Measurements from ENCODE around the gene THSD7B.
"Not testable (repeated sequence)": the region's sequence is repeated elsewhere in the genome, so short reads cannot be mapped to it uniquely, and the experiment has no call there.

Gene THSD7B

GRCh38 chr2:137255345-137255744, 490.0 kb downstream of the THSD7B start:
- DNase-seq (ENCODE audit: low read depth in 2 of 2) = no peak

- DNase-seq (ENCODE audit: low read depth in 2 of 2) = no peak
These were observed 490.6 kb downstream of the THSD7B start for GRCh38 chr2:137255990-137256389.

- no peak for DNase-seq (ENCODE audit: low read depth in 2 of 2)
These were observed 496.7 kb downstream of the THSD7B start for GRCh38 chr2:137261881-137262585.

- DNase-seq (ENCODE audit: low read depth in 2 of 2) = no peak
These were observed 497.2 kb downstream of the THSD7B start for GRCh38 chr2:137262594-137262993.

- no peak for DNase-seq (ENCODE audit: low read depth in 2 of 2)
These were observed 522.7 kb downstream of the THSD7B start for GRCh38 chr2:137287913-137288639.

GRCh38 chr2:137291836-137292570, 526.7 kb downstream of the THSD7B start:
- no peak for DNase-seq (ENCODE audit: low read depth in 2 of 2)

GRCh38 chr2:137298377-137298776, 533.0 kb downstream of the THSD7B start:
- DNase-seq (ENCODE audit: low read depth in 2 of 2) = no peak

- no peak for DNase-seq (ENCODE audit: low read depth in 2 of 2)
These were observed 535.6 kb downstream of the THSD7B start for GRCh38 chr2:137300987-137301386.

- DNase-seq (ENCODE audit: low read depth in 2 of 2) = no peak
These were observed 537.6 kb downstream of the THSD7B start for GRCh38 chr2:137302957-137303356.

GRCh38 chr2:137316075-137316474, 550.7 kb downstream of the THSD7B start:
- no peak for DNase-seq (ENCODE audit: low read depth in 2 of 2)

- DNase-seq (ENCODE audit: low read depth in 2 of 2) = no peak
These were observed 556.2 kb downstream of the THSD7B start for GRCh38 chr2:137321566-137321965.

- not testable (repeated sequence) for DNase-seq (ENCODE audit: low read depth in 2 of 2)
These were observed 566.2 kb downstream of the THSD7B start for GRCh38 chr2:137331562-137331961.

GRCh38 chr2:137333386-137334165, 568.2 kb downstream of the THSD7B start:
- no peak for DNase-seq (ENCODE audit: low read depth in 2 of 2)

GRCh38 chr2:137336067-137336466, 570.7 kb downstream of the THSD7B start:
- DNase-seq (ENCODE audit: low read depth in 2 of 2) = no peak

- no peak for DNase-seq (ENCODE audit: low read depth in 2 of 2)
These were observed 573.7 kb downstream of the THSD7B start for GRCh38 chr2:137339051-137339450.

- no peak for DNase-seq (ENCODE audit: low read depth in 2 of 2)
These were observed 580.6 kb downstream of the THSD7B start for GRCh38 chr2:137345994-137346393.

GRCh38 chr2:137348301-137348700, 583.0 kb downstream of the THSD7B start:
- no peak for DNase-seq (ENCODE audit: low read depth in 2 of 2)

- DNase-seq (ENCODE audit: low read depth in 2 of 2) = no peak
These were observed 592.3 kb downstream of the THSD7B start for GRCh38 chr2:137357634-137358033.

GRCh38 chr2:137367361-137367760, 602.0 kb downstream of the THSD7B start:
- no peak for DNase-seq (ENCODE audit: low read depth in 2 of 2)

- no peak for DNase-seq (ENCODE audit: low read depth in 2 of 2)
These were observed 603.8 kb downstream of the THSD7B start for GRCh38 chr2:137369106-137369505.

- no peak for DNase-seq (ENCODE audit: low read depth in 2 of 2)
These were observed 613.8 kb downstream of the THSD7B start for GRCh38 chr2:137379186-137379585.

- DNase-seq (ENCODE audit: low read depth in 2 of 2) = no peak
These were observed 615.3 kb downstream of the THSD7B start for GRCh38 chr2:137380610-137381009.
